8988T (cell line): Measurements from ENCODE around the gene TMEM132D.

Experiments used
- DNase-seq: peaks from one replicate; pipeline ENCODE4 v3.0.0; 2011

The TMEM132D gene

GRCh38 chr12:129394177-129394825, 509.5 kb downstream of the TMEM132D start:
- no peak for DNase-seq

GRCh38 chr12:129393357-129393937, 510.4 kb downstream of the TMEM132D start:
- DNase-seq = no peak

- no peak for DNase-seq
Observed at GRCh38 chr12:129385637-129385990, 518.2 kb downstream of the TMEM132D start.

GRCh38 chr12:129383956-129384355, 519.9 kb downstream of the TMEM132D start:
- DNase-seq = no peak

GRCh38 chr12:129381715-129382114, 522.1 kb downstream of the TMEM132D start:
- DNase-seq = no peak

GRCh38 chr12:129379076-129379804, 524.6 kb downstream of the TMEM132D start:
- no peak for DNase-seq

GRCh38 chr12:129378496-129378895, 525.3 kb downstream of the TMEM132D start:
- no peak for DNase-seq

GRCh38 chr12:129373746-129374145, 530.1 kb downstream of the TMEM132D start:
- no peak for DNase-seq

GRCh38 chr12:129372876-129373275, 530.9 kb downstream of the TMEM132D start:
- DNase-seq = no peak

- DNase-seq = no peak
Observed at GRCh38 chr12:129372348-129372747, 531.5 kb downstream of the TMEM132D start.

- DNase-seq = no peak
Observed at GRCh38 chr12:129371268-129371667, 532.6 kb downstream of the TMEM132D start.

- DNase-seq = no peak
Observed at GRCh38 chr12:129366656-129367055, 537.2 kb downstream of the TMEM132D start.

GRCh38 chr12:129363041-129363440, 540.8 kb downstream of the TMEM132D start:
- no peak for DNase-seq

GRCh38 chr12:129357233-129357632, 546.6 kb downstream of the TMEM132D start:
- no peak for DNase-seq

GRCh38 chr12:129351481-129351880, 552.3 kb downstream of the TMEM132D start:
- DNase-seq = no peak

GRCh38 chr12:129339336-129339735, 564.5 kb downstream of the TMEM132D start:
- no peak for DNase-seq

GRCh38 chr12:129337413-129337812, 566.4 kb downstream of the TMEM132D start:
- DNase-seq = no peak

- DNase-seq = no peak
Observed at GRCh38 chr12:129335773-129336172, 568.1 kb downstream of the TMEM132D start.

GRCh38 chr12:129332286-129332685, 571.5 kb downstream of the TMEM132D start:
- no peak for DNase-seq

- no peak for DNase-seq
Observed at GRCh38 chr12:129331356-129332085, 572.3 kb downstream of the TMEM132D start.

- no peak for DNase-seq
Observed at GRCh38 chr12:129328235-129328634, 575.6 kb downstream of the TMEM132D start.

- no peak for DNase-seq
Observed at GRCh38 chr12:129325566-129325965, 578.3 kb downstream of the TMEM132D start.

GRCh38 chr12:129312048-129312447, 591.8 kb downstream of the TMEM132D start:
- no peak for DNase-seq

GRCh38 chr12:129310346-129310745, 593.5 kb downstream of the TMEM132D start:
- no peak for DNase-seq
